Loucy (cell line): ENCODE data around the gene PADI1.

Experiments
- H2AFZ ChIP-seq: fragments of 200-600 bp; sonication (generic); 2 replicates; pipeline ENCODE4 v1.6.0; 2016; ENCODE audit warnings: antibody characterized with exemption, mild to moderate bottlenecking, low read length, moderate library complexity
- H3F3A ChIP-seq: fragments of 200-600 bp; 2 replicates; pipeline ENCODE4 v1.6.0; 2016; ENCODE audit warnings: antibody characterized with exemption, low read depth, mild to moderate bottlenecking
- H3K27me3 ChIP-seq: fragments of 200-600 bp; sonication (generic); 2 replicates; pipeline ENCODE4 v1.6.1; 2014; ENCODE audit warnings: low read length, mild to moderate bottlenecking; ENCODE audit not compliant: insufficient read depth, poor library complexity, severe bottlenecking
- H3K36me3 ChIP-seq: fragments of 200-600 bp; sonication (generic); 2 replicates; pipeline ENCODE4 v1.6.1; 2016; ENCODE audit warnings: low read length; ENCODE audit not compliant: insufficient read depth
- H3K4me1 ChIP-seq: fragments of 200-600 bp; sonication (generic); 2 replicates; pipeline ENCODE4 v1.5.1; 2014; ENCODE audit warnings: low read length, mild to moderate bottlenecking; ENCODE audit not compliant: insufficient read depth, poor library complexity, severe bottlenecking
- H3K4me2 ChIP-seq: fragments of 200-600 bp; sonication (generic); 2 replicates; pipeline ENCODE4 v1.6.0; 2014; ENCODE audit warnings: antibody characterized with exemption, low read length, low read depth, mild to moderate bottlenecking; ENCODE audit not compliant: poor library complexity, severe bottlenecking
- H3K4me3 ChIP-seq: fragments of 200-600 bp; sonication (generic); 2 replicates; pipeline ENCODE4 v1.5.1; 2014; ENCODE audit warnings: low read length, mild to moderate bottlenecking, mixed read lengths; ENCODE audit not compliant: poor library complexity, severe bottlenecking
- H3K79me2 ChIP-seq: fragments of 200-600 bp; sonication (generic); 2 replicates; pipeline ENCODE4 v1.6.1; 2014; ENCODE audit warnings: low read length; ENCODE audit not compliant: insufficient read depth
- H3K9ac ChIP-seq: fragments of 200-600 bp; sonication (generic); 2 replicates; pipeline ENCODE4 v1.6.0; 2014; ENCODE audit warnings: mild to moderate bottlenecking, low read depth, low read length, moderate library complexity; ENCODE audit not compliant: poor library complexity, severe bottlenecking
- H3K9me2 ChIP-seq: fragments of 200-600 bp; sonication (generic); replicated peaks from 2 replicates; pipeline ENCODE4 v1.6.1; 2016; ENCODE audit warnings: low read depth, low read length, mixed read lengths
- H3K9me3 ChIP-seq: fragments of 200-600 bp; sonication (generic); 2 replicates; pipeline ENCODE4 v1.6.1; 2014; ENCODE audit warnings: mild to moderate bottlenecking, antibody characterized with exemption, low read length, low read depth; ENCODE audit not compliant: insufficient read depth
- H4K20me1 ChIP-seq: fragments of 200-600 bp; sonication (generic); 2 replicates; pipeline ENCODE4 v1.6.0; 2014; ENCODE audit warnings: antibody characterized with exemption, low read length, mild to moderate bottlenecking; ENCODE audit not compliant: insufficient read depth, poor library complexity, severe bottlenecking
- CTCF ChIP-seq: fragments of 200-600 bp; sonication (generic); conservative IDR thresholded peaks from 2 replicates; pipeline ENCODE4 v1.5.1; 2014; ENCODE audit warnings: mild to moderate bottlenecking, antibody characterized with exemption, low read length
- EZH2phosphoT487 ChIP-seq: fragments of 200-600 bp; IDR thresholded peaks from 2 replicates; pipeline ENCODE4 v1.6.1; 2018; ENCODE audit warnings: antibody characterized with exemption, mild to moderate bottlenecking, moderate library complexity, borderline replicate concordance

PADI1 gene

GRCh38 chr1:17200756-17201155 lies 4.2 kb upstream of the PADI1 start:
- no peaks in the 10 kb centered on the region for H3K79me2 ChIP-seq
- 0 out of 2 replicates have a peak, but pooled peaks cover 2% of the 10 kb centered on the region for H3F3A ChIP-seq
- H3K9ac ChIP-seq, result peak overlapping the region; percentile 76
- H3K9me3 ChIP-seq, result no peaks in the 10 kb centered on the region
- H3K9me2 ChIP-seq, result no peaks in the 10 kb centered on the region
- H3K4me1 ChIP-seq, result peaks cover 58% of the 10 kb centered on the region
- H3K4me2 ChIP-seq, result peak overlapping the region; percentile 81
- no peak overlapping the region for H2AFZ ChIP-seq
- peak overlapping the region; percentile 67 for H3K4me3 ChIP-seq
- H4K20me1 ChIP-seq, result no peaks in the 10 kb centered on the region
- TF ChIP-seq EZH2phosphoT487, result no peak
- TF ChIP-seq CTCF, result no peak
- H3K27me3 ChIP-seq, result no peaks in the 10 kb centered on the region
- no peaks in the 10 kb centered on the region for H3K36me3 ChIP-seq

- H4K20me1 ChIP-seq, result no peaks in the 10 kb centered on the region
- no peaks in the 10 kb centered on the region for H3K9me2 ChIP-seq
- TF ChIP-seq CTCF (no peak), EZH2phosphoT487 (no peak)
- H3K4me1 ChIP-seq, result peaks cover 64% of the 10 kb centered on the region
- H3K27me3 ChIP-seq, result no peaks in the 10 kb centered on the region
- H3K4me3 ChIP-seq, result peak overlapping the region; percentile 67
- H3K79me2 ChIP-seq, result no peaks in the 10 kb centered on the region
- H3K9ac ChIP-seq, result peak overlapping the region; percentile 76
- H3K4me2 ChIP-seq, result peak overlapping the region; percentile 81
- H3K36me3 ChIP-seq, result no peaks in the 10 kb centered on the region
- 0 out of 2 replicates have a peak, but pooled peaks cover 2% of the 10 kb centered on the region for H3F3A ChIP-seq
- no peaks in the 10 kb centered on the region for H3K9me3 ChIP-seq
- no peak overlapping the region for H2AFZ ChIP-seq
Observed at GRCh38 chr1:17201201-17202021, 3.5 kb upstream of the PADI1 start.

- Histone ChIP-seq H3F3A (0 out of 2 replicates have a peak, but pooled peaks cover 2% of the 10 kb centered on the region), H3K9me3 (no peaks in the 10 kb centered on the region), H3K4me3 (no peak overlapping the region), H3K4me1 (peaks cover 83% of the 10 kb centered on the region), H3K36me3 (no peaks in the 10 kb centered on the region), H3K4me2 (no peak overlapping the region), H3K27me3 (no peaks in the 10 kb centered on the region), H4K20me1 (no peaks in the 10 kb centered on the region), H3K9me2 (no peaks in the 10 kb centered on the region), H3K9ac (no peak overlapping the region), H3K79me2 (no peaks in the 10 kb centered on the region), H2AFZ (no peak overlapping the region)
- TF ChIP-seq CTCF (no peak), EZH2phosphoT487 (no peak)
Observed at GRCh38 chr1:17205652-17206051, 724 bp downstream of the PADI1 start.
